ENCODE data around the gene MIPOL1.
A peak's percentile ranks its signal among the peaks of the same experiment; 100 is the strongest.
"Not testable (repeated sequence)": the region's sequence is repeated elsewhere in the genome, so short reads cannot be mapped to it uniquely, and the experiment has no call there.

The MIPOL1 gene

DNA sequence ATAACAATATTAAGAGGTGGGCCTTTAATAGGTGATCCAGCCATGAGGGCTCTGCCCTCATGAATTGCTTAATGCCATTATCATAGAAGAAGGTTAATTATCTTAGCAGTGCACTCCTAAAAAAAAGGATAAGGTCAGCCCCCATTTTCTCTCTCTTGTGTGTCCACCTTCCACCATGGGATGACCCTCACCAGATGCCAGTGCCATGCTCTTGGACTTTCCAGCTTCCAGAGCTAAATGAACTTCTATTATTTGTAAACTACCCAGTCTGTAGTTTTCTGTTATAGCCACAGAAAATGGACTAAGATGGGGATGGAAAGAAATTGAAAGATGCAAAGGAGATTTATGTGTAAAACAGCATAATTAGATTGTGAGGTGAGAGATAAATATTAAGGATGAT lies 271.9 kb downstream of the MIPOL1 start:
- DNase-seq = no peak

DNA sequence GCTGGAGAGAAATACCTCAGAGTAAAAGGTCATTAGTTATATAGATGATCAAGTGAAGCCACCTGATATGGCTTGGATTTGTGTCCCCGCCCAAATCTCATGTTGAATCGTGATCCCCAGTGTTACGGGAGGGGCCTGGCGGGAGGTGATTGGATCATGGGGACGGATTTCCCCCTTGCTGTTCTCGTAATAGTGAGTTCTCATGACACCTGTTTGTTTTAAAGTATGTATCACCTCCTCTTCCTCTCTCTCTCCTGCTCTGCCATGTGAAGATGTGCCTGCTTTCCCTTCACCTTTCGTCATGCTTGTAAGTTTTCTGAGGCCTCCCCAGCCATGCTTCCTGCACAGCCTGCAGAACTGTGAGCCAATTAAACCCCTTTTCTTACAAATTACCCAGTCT lies 272.5 kb downstream of the MIPOL1 start:
- no peak for DNase-seq

GRCh38 chr14:37472906-37473305 lies 275.2 kb downstream of the MIPOL1 start:
- DNase-seq = no peak

GRCh38 chr14:37474191-37474590 lies 276.5 kb downstream of the MIPOL1 start:
- DNase-seq = no peak

GRCh38 chr14:37480446-37481290 lies 282.9 kb downstream of the MIPOL1 start:
- no peak for DNase-seq

GRCh38 chr14:37482428-37482827 lies 284.7 kb downstream of the MIPOL1 start:
- DNase-seq = no peak

- DNase-seq = no peak
Observed at GRCh38 chr14:37483672-37484071, 285.9 kb downstream of the MIPOL1 start.

DNA sequence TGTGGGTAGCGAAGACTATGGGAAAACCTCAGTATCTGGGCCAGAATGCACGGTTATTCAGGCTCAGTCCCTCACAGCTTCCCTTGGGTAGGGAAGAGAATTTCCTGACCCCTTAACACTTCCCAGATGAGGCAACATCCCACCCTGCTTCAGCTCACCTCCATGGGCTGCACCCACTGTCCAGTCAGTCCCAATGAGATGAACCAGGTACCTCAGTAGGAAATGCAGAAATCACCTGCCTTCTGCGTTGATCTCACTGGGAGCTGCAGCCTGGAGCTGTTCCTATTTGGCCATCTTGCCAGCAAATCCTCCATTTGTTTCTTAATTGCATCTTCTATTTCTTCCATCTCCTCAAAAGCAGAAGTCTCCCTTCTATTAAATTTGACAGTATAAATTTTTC lies 292.9 kb downstream of the MIPOL1 start:
- DNase-seq = no peak

DNA sequence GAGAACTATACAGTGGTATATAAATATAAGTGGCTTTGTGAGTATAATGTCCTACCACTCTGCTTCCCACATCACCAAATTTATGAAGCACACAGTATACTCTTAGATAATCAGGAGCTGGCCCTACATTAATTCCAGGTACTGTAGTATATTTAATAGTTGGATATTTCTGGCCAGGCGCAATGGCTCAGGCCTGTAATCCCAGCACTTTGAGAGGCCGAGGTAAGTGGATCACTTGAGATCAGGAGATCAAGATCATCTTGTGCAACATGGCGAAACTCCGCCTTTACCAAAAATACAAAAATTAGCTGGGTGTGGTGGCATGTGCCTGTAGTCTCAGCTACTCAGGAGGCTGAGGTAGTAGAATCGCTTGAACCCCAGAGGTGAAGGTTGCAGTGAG lies 293.3 kb downstream of the MIPOL1 start:
- DNase-seq = no peak

- DNase-seq = no peak
Observed at GRCh38 chr14:37493606-37494005, 295.9 kb downstream of the MIPOL1 start.

DNA sequence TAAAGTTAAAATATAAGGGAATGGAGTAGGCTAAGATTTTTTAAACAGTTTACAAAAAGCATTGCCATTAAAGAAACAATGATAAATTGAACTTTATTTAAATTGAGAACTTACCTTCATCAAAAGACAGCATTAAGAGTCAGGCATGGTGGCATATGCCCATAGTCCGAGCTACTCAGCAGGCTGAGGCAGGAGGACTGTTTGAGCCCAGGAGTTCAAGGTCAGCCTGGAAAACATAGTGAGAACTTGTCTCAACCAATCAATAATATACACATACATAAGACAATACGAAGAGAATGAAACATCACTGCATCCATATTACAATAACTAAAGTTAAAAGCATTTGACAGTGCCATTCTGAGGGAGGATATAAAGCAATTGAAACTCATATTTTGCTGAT lies 299.7 kb downstream of the MIPOL1 start:
- no peak for DNase-seq

- DNase-seq = no peak
Observed at GRCh38 chr14:37501877-37502276, 304.1 kb downstream of the MIPOL1 start.

- DNase-seq = no peak
Observed at GRCh38 chr14:37508503-37508902, 310.8 kb downstream of the MIPOL1 start.

- no peak for DNase-seq
Observed at GRCh38 chr14:37512173-37512572, 314.4 kb downstream of the MIPOL1 start.

GRCh38 chr14:37515771-37516170 lies 318.0 kb downstream of the MIPOL1 start:
- DNase-seq = no peak

- no peak for DNase-seq
Observed at GRCh38 chr14:37526994-37527393, 329.3 kb downstream of the MIPOL1 start.

GRCh38 chr14:37539992-37540391 lies 342.3 kb downstream of the MIPOL1 start:
- DNase-seq = no peak

DNA sequence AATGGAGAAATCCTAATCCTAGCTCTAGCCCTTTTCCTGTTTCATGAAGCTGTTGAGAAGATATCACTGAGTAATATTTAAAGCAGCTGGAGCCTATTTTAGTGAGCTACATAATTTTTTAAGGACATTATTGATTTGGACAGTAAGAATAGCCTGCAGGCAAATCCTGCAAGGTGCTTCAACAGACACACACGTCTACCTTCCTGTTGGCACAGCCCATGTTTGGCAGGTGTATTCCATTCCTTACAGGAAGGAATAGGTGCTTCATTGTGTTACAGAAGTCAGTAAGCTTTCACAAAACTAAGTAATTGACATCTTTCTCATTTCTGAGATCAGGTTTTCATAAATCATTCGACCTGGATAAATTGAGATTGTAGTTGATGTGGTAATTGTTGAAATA lies 346.7 kb downstream of the MIPOL1 start:
- DNase-seq = no peak

GRCh38 chr14:37545174-37545573 lies 347.4 kb downstream of the MIPOL1 start:
- no peak for DNase-seq

DNA sequence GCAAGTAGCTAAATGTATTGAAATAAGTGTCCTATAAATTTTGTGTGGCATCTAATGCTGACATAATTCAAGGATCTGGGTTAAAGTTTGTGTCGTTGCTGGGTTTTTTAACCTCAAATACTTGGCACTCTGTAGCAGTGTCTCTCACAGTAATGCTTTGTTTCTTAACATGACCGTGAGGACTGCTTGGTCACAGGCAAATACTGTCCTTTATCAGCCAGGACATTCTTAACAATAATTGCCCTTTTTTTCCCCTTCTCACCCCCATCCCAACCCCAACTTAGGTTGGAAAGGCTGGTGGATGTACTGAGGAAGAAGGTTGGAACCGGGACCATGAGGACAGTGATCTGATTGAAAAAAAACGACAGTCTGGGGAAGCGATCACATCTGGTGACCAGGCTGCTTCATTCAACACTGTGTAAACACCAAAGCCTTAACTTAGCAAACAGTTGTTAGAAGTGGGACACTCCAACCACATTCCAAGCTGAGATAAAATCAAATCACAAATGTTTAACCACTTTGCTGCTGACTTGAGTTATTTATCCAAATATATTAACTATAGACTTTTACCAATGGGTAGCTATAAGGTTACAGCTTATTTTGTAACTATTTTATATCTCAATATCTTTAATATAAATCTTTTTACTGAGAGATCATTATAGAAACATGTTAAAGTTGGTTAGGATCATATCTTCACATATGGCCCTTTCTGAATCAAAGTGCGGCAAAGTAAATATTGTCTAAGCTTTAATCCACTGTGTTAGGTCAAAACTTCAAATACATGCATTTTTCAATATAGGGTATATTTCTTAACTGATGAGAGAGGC lies 349.1 kb downstream of the MIPOL1 start:
- DNase-seq = peak; percentile 18

DNA sequence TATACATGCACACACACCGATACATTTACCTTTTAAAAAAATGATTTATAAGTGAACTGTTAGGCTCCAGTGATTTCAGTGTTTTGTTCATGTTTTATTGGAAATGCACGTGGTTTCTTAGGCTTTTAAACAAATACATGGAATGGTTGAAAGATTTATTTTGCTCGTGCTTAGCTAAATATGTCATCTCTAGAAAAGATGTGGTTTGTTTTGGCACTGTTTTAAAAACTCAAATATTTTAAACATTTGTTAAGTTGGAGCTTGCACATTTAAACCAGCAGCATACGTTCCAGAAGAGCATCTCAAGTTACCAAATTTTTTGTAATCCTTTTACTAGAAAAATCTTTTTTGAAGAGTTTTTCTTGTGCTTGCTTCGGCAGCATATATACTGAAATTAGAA lies 352.8 kb downstream of the MIPOL1 start:
- no peak for DNase-seq

DNA sequence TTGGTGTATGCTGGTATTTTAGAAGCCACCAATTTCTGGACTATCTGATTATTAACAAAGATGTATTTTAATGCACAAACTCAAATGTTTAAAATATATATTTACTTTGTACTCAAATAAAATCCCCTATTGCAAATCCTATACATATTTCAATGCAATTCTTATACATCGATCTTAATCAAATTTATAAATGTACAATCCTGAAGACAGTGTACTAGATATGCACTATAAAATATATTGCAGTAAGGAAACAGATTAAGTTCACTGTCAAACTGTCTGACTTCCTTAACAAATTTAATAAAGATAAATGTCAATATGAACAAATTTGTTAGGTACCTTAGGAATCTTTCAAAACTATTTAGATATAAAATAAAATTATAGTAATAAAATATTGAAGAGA lies 353.4 kb downstream of the MIPOL1 start:
- DNase-seq = no peak

GRCh38 chr14:37553935-37554550 lies 356.3 kb downstream of the MIPOL1 start:
- no peak for DNase-seq

DNA sequence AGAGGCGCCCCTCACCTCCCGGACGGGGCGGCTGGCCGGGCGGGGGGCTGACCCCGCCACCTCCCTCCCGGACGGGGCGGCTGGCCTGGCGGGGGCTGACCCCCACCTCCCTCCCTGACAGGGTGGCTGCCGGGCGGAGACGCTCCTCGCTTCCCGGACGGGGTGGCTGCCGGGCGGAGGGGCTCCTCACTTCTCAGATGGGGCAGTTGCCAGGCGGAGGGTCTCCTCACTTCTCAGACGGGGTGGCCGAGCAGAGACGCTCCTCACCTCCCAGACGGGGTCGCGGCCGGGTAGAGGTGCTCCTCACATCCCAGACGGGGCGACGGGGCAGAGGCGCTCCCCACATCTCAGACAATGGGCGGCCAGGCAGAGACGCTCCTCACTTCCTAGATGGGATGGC lies 357.9 kb downstream of the MIPOL1 start:
- not testable (repeated sequence) for DNase-seq

All from eye (tissue), 1 donor.